GM21528 (cell line): ENCODE measurements around the gene YIF1A.

ENCODE experiments used
- ATAC-seq: cut with Tn5 transposase; IDR thresholded peaks from one replicate; pipeline ENCODE4 v1.9.1; 2021; ENCODE audit warnings: mild to moderate bottlenecking, moderate library complexity; ENCODE audit not compliant: unreplicated experiment, low FRiP score

Gene YIF1A

DNA sequence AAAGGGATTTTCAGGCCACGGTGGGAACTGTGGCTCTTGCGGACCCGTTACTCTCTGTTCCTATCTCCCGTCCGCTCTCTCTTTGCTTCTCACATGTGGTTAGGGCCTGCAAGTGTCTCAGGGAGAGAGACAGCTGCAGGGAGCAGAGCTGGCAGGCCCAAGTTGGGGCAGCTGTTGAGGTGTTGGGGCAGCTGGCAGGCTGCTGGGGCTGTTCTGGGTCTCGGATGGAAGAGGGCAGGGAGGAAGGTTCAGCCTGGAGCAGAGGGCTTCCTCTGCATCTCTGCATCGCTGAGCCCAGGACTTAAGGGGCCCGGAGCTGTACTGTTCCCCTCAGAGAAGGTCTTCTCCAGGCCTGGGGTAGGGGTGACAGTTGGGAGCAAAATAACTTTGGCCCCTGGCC, 13.5 kb downstream of the YIF1A start:
- no peak for ATAC-seq

DNA sequence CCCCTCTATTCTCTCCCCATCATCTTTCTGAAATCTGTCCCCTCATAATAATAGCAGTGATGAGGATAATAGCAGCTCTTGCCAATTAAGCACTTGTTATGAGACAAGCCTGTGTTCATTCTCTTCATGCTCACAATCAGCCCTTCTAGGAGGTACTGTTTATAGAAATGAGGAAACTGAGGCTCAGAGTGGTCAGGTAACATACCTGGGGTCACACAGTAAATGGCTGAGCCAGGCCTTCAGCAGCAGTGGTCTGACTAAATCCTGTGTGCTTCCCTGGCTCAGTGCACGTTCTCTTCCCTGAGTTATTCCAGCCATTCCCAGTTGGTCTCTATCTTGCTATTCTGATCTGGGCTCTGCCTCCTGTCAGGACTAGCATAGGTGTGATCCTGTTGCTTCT, 14.7 kb downstream of the YIF1A start:
- ATAC-seq: no peak

DNA sequence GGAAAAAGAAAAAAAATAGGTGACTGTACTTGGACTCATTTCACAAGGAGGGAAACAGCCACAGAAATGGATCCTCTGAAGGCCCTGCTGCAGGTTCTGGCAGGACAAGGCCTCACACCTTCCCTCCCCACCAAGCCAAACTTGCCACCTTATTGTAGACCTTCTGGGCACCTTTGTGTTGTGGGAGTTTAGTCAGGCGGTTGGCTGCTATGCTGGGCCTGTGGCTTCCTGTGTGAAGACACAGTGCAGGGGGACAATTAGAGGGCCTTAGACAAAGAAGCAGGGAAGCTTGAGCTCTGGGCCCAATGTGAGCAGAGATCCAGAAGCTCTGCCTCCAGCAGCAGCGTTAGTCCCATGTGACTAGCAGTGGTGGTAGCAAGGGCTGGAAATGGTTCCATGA, 16.3 kb downstream of the YIF1A start:
- ATAC-seq: no peak

DNA sequence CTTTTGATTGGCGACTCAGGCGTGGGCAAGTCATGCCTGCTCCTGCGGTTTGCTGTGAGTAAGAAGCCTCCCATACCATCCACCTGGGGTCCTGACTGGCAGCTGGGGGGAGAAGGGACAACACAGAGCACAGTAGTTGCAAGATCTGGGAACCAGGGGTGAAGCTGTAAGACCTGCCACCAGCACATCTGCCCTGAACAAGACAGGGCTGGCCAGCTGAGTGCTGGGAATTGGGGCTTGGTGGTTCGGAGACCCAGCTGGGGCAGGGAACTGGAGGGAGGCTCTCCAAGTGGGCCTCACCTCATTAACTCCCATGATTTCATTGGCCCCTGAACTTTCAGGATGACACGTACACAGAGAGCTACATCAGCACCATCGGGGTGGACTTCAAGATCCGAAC, 17.1 kb downstream of the YIF1A start:
- no peak for ATAC-seq

DNA sequence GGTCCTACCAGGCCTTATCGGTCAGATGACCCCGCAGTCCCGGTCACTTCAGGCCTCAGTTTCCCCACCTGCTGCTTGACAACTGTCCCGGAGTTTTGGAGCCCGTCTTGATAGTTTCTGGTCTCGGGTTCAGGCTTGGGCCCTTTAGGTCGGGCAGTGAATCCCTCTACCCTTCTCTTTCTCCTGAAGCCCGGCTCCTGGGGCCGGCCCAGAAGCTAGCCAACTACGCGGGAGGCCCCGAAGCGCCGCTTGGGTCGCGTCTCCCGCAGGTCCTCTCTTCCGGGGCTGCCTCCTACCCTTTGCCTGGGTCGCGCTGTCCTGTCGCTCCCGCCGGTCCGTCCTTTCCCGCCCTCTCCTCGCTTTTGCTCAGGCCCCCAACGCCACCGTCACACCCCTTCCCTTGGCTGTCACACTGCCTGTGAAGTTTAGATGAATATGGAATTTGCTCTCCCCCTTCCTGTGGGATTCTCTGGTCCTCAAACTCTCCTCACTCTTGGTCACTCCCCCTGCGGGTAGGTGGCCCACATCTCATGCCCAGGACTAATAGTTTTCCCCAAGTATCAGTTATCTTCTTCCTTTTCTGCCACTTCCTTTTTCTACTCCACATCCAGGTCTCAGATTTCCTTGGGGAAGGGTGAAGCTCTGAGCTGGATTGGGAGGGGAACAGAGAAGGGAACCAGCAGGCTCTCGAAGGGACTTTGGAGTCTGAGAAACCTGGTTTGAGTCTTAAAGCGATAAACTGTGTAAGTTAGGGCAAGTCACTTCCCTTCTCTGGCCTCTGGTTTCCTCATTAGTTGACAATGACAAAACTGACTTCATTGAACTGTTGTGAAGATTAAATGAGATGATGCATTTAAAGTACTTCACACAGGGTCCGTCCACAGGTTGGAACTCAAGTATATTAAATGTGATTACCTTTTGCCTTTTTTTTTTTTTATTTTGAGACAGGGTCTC, 19.7 kb downstream of the YIF1A start:
- ATAC-seq: no peak

DNA sequence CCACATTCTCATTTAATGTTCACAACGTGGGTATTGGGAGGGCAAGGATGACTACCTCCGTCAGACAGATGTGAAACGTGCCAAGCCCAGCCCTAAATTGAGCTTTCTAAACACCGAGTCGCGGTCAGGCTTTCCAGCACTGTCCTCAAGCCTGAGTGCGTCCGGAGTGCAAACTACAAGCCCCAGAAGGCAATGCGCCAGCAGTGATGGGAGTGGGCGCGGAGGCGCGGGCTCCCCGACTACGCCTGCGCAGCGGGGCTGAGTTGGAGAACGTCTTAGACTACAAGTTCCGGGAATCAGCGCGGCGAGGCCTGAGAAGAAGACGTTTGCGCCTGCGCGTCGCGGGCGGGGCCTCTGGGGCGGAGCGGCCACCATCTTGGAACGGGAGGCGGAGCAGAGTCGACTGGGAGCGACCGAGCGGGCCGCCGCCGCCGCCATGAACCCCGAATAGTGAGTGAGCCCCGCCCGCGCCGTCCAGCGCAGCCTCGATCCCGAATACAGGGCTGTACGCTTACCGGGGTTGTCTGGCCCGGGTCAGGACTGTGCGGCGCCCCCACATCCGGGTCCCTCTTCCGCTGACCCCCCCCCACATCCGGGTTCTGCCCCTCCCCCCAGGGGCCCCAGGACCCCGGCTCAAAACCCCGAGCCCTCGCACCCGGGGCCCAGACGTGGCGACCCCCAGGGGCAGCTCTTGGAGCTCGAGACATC, 20.5 kb downstream of the YIF1A start, which contains the start of gene RAB1B:
Gene RAB1B, plus strand, starts transcription at position 396 of the 708 bp plus-strand sequence. Its CDS starts 41 bp downstream, at position 437.
- peak; percentile 81 for ATAC-seq

DNA sequence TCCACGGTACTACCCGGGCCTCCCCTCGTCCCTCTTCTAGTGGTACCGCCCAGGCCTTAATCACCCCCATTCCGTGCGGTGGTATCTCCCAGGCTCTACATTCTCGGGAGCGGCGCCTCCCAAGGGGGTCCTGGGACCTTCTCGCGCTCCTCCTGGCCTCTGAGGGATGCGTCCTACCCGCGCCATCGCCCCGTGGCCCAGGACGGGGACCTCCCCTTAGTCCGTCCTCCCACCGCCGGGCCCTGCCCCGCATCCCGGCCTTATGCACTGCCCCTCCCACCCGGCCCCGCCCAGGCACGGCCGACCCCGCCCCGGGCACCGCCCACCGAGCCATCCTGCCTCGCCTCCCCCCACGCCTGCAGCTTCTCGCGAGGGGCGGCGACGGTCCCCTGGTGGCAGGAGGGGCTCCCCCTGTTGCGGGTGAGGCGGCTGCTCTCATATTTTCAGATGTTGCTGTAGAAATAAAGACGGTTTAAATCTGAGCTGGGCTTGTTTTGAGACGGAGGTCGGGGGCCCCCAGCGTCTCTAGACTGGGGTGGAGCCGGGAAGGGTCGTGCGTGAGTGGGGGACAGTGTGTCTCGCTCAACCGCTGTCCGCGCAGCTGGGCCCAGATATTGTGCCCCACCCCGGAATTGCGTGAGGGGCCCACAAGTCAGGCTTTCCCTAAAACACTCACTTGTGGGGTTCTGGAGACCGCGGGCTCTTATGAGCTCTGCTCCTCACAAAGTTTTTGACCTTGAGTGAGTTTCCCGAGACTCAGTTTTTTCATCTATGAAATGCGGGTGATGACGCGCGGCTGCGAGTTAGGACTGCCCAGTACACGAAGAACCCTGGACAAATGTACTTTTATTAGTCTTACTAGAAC, 21.3 kb downstream of the YIF1A start:
- ATAC-seq: peak; percentile 39

DNA sequence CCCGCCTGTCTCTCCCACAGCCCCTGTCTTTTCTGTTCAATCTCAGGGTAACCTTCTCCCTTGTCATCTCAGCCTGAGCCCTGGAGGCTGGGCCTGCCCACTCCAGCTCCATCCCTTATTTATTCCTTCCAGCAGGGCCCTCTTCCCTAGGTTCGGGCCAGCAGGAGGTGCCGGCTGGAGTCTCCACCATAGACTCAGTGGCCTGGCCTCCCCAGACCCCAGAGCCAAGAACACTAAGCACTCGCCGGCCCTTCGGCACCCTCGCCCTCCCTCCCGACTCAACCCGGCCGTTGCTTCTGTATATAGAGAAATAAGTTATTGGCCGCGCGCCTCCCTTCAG, 21.9 kb downstream of the YIF1A start:
- no peak for ATAC-seq

DNA sequence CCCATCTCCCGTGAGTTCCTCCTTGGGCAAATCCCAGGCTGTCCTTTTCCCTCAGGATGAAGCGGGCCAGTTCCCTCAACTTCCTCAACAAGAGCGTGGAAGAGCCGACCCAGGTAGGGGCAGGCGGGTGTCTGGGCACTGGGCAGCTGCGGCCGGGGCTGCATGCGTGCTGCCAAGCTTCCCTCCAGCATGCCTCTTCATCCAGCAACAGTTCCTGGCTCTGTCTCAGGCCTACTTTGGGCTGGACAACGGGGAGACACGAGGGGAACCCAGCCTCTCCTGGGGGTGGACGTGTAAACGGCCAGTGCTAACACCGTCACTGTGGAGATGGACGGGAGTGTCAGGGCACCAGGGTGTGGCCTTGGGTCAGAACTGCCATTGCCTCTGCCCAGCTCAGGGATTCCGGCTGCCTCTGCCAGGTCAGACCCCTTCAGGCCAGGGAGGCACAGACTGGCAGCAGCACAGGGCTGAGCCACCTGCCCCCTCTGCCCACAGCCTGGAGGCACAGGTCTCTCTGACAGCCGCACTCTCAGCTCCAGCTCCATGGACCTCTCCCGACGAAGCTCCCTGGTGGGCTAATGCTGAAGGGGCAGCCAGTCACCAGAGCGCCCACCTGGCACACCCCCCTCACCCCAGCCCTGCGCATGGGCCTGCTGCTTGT, 22.4 kb downstream of the YIF1A start:
- ATAC-seq: no peak

DNA sequence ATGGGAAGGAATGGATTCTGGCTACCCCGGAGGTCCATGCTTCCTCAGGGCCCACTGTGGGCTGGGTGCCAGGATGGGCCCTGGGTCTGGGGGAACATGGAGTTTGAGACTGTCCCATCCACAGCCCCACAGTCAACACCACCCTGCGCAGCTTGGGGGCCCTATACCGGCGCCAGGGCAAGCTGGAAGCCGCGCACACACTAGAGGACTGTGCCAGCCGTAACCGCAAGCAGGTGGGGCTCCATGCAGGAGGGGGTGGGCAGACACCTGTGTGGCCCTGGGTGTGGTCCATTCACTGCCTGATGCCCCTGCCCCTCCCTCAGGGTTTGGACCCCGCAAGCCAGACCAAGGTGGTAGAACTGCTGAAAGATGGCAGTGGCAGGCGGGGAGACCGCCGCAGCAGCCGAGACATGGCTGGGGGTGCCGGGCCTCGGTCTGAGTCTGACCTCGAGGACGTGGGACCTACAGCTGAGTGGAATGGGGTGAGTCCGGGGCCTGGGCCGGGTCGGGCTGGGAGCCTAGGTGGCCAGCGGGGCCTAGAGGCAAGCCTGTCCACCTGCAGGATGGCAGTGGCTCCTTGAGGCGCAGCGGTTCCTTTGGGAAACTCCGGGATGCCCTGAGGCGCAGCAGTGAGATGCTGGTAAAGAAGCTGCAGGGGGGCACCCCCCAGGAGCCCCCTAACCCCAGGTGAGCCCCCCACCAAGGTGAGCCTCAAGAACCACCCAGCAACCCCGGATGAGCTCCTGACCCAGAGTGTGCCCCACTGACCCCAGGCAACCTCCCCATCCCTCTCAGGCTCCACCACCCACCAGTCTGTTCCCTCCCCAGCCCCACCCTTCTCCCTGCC, 23.2 kb downstream of the YIF1A start:
- no peak for ATAC-seq

DNA sequence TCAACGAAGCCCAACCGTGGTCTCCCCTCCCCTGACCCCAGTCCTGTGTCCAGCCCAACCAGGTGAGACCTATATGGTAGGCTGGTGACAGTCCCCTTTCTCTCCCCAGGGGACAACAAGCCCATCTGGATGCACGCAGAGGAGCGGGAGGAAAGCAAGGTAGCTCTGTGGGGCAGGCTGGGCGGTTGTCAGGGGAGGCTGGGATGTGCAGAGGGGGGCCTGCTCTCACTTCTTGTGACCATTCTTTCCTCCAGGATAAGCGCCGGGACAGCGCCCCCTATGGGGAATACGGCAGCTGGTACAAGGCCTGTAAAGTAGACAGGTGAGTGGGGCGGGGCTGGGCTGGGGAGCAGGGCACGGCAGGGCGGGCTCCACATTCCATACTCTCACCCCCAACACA, 24.0 kb downstream of the YIF1A start:
- ATAC-seq: no peak

DNA sequence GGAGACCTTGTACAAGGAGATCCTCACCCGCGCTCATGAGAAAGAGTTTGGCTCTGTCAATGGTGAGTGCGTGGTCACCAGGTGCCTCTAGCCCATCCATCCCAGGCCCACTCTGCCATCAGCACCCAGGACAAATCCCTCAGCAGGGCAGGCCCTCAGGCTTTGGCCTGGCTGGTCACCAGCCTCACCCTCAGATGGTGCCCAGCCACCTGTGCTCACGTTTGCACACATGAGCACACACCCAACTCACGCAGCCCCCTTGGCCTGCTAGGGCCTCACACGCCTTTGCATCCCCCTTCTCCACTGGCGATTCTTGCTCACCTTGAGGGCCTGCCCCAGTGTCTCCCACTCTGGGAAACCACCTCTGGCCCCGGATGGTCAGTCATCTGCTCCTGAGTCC, 24.6 kb downstream of the YIF1A start:
- ATAC-seq: no peak

DNA sequence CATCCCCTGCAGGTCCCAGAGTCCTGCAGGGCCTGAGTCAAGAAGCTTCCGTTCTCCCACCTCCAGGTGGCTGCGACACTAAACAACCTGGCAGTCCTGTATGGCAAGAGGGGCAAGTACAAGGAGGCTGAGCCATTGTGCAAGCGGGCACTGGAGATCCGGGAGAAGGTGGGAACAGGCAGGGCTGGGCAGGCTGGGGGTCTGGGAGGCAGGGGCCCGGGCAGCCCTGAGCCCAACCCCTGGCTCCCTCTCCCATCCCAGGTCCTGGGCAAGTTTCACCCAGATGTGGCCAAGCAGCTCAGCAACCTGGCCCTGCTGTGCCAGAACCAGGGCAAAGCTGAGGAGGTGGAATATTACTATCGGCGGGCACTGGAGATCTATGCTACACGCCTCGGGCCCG, 25.2 kb downstream of the YIF1A start:
- ATAC-seq: no peak

DNA sequence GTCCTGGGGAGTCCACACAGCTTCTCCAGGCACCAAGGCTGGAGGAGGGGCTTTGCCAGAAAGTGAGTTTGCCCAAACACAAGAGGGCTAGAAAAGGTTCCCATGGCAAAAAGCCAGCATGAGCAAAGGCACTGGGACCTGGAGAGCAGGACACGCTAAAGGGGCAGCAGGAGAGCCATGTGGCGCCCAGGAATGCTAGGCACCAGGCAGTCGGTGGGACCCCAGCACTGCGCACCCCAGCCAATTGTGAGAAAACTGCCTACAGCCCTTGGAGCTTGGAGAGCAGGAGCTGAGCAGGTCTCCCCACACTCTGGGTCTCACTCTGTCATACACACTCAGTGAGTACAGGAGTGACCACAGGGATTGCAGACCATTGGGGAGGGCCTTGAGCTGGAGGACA, 25.7 kb downstream of the YIF1A start:
- no peak for ATAC-seq

DNA sequence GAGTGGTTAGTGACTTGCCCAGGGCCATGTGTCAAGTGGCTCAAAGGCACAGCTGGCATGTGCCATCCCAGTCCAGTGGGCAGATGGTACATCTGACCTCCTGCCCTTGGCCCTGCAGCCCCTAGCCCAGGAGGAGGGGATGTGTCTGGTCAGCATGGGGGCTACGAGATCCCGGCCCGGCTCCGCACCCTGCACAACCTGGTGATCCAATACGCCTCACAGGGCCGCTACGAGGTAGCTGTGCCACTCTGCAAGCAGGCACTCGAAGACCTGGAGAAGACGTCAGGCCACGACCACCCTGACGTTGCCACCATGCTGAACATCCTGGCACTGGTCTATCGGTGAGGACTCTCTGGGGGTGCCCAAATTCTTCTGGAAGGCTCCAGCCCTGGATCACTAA, 26.2 kb downstream of the YIF1A start:
- no peak for ATAC-seq

DNA sequence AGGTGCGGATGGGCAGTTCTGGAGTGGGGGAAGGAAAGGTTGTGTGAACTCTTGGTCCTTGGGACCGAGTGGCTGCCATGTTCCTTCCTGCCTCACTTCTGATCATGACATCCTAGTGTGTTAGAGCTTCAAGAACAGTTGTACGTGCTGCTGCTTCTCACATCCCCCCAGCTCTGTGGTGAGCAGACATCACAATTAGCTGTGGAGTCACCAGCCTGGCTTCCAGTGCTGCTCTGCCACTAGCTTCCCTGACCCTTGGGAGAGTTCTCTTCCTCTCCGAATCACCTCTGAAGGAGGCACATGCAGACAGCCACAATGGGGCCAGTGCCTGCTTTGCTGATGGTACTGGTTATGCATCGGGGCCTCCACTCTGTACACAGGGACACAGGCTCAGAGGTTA, 26.8 kb downstream of the YIF1A start:
- no peak for ATAC-seq

DNA sequence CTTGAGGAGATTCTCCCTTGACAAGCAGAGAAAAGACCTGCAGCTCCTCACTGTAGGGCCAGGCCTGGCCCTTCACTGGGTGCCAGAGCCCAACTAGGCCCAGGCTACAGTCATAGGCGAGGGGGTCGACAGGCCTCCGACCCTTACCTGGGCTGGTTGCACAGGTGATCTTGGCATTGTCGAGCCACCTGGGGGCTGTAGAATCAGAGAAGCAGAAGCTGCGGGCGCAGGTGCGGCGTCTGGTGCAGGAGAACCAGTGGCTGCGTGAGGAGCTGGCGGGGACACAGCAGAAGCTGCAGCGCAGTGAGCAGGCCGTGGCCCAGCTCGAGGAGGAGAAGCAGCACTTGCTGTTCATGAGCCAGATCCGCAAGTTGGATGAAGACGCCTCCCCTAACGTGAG, 27.4 kb downstream of the YIF1A start:
- ATAC-seq: no peak

DNA sequence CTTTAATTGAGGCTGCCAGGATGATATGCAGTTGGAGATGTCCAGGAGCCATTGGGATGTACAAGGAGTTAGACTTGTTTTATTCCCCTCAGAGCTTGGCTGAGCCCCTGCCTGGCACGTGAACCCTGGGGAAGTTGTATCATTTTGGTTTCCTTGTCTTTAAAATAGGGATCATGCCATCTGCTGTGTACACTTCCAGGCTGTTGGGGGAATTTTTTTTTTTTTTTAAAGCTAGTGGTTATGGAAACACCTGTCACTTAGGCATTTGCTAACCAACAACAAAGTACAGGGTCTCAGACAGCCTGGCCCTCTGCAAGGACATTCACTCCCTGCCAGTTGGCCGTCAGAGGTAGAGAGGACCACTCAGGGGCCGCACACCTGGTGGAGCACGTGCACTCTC, 29.0 kb downstream of the YIF1A start:
- no peak for ATAC-seq

DNA sequence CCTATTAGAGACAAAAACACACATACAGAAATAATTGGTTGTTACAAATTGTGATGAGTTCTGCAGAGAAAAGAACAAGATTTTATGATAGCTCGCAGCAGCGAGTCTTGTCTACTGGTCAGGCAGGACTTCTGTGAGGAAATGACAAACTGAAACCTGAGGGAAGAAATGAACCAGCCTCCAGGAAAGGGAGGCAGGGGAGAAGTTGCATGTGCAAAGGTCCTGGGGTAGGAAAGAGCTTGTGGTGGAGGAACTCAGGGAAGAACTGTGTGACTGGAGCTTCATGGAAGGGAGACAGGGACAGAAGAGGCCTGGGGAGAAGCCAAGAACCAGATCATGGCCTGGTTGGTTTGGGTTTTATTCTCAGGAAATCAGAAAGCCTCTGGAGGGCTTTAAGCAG, 29.7 kb downstream of the YIF1A start:
- no peak for ATAC-seq
